Measurements from ENCODE around the gene TSNAXIP1.

- TF ChIP-seq CTCF (IDR thresholded peaks at IDR 0.05) (no peak), POLR2A (IDR thresholded peaks at IDR 0.05) (no peak)
These were observed 37.8 kb downstream of the TSNAXIP1 start for GRCh38 chr16:67844497-67844896.

Data from Peyer's patch (tissue), 4 donors.